ENCODE data around the gene MYL2.

MYL2 gene

GRCh38 chr12:110919720-110920119 lies 659 bp downstream of the MYL2 start:
- H3K27ac ChIP-seq, result no peak overlapping the region
- DNase-seq (ENCODE audit: low spot score), result no peak
- no peak overlapping the region for H3K4me3 ChIP-seq
- TF ChIP-seq CTCF (IDR thresholded peaks at IDR 0.05), result no peak

- TF ChIP-seq CTCF (IDR thresholded peaks at IDR 0.05), result no peak
- Histone ChIP-seq H3K4me3 (no peak overlapping the region), H3K27ac (no peak overlapping the region)
- no peak for DNase-seq (ENCODE audit: low spot score)
Observed at GRCh38 chr12:110917961-110918360, 2.4 kb downstream of the MYL2 start.

GRCh38 chr12:110917467-110917866 lies 2.9 kb downstream of the MYL2 start:
- TF ChIP-seq CTCF (IDR thresholded peaks at IDR 0.05), result no peak
- DNase-seq (ENCODE audit: low spot score), result no peak
- Histone ChIP-seq H3K4me3 (no peak overlapping the region), H3K27ac (no peak overlapping the region)

- H3K4me3 ChIP-seq, result no peak overlapping the region
- no peak for DNase-seq (ENCODE audit: low spot score)
- no peak for TF ChIP-seq CTCF (IDR thresholded peaks at IDR 0.05)
- no peak overlapping the region for H3K27ac ChIP-seq
Observed at GRCh38 chr12:110916295-110916875, 4.0 kb downstream of the MYL2 start.

- DNase-seq (ENCODE audit: low spot score), result no peak
- TF ChIP-seq CTCF (IDR thresholded peaks at IDR 0.05), result no peak
- no peak overlapping the region for H3K4me3 ChIP-seq
- no peak overlapping the region for H3K27ac ChIP-seq
Observed at GRCh38 chr12:110913119-110914056, 7.0 kb downstream of the MYL2 start.

GRCh38 chr12:110912263-110912662 lies 8.1 kb downstream of the MYL2 start:
- DNase-seq (ENCODE audit: low spot score), result no peak
- Histone ChIP-seq H3K27ac (no peak overlapping the region), H3K4me3 (no peak overlapping the region)
- TF ChIP-seq CTCF (IDR thresholded peaks at IDR 0.05), result no peak
